ENCODE data around the gene LDB3. TPM values are rescaled to one million over a fixed set of nuclear protein-coding genes. Genes with fewer than 3 reads are reported as not detected.
A peak's percentile ranks its signal among the peaks of the same experiment; 100 is the strongest.

The LDB3 gene
- total and polyA plus RNA-seq, 7 donors, result 1.2 to 42.1 (median 13.2) TPM

DNA sequence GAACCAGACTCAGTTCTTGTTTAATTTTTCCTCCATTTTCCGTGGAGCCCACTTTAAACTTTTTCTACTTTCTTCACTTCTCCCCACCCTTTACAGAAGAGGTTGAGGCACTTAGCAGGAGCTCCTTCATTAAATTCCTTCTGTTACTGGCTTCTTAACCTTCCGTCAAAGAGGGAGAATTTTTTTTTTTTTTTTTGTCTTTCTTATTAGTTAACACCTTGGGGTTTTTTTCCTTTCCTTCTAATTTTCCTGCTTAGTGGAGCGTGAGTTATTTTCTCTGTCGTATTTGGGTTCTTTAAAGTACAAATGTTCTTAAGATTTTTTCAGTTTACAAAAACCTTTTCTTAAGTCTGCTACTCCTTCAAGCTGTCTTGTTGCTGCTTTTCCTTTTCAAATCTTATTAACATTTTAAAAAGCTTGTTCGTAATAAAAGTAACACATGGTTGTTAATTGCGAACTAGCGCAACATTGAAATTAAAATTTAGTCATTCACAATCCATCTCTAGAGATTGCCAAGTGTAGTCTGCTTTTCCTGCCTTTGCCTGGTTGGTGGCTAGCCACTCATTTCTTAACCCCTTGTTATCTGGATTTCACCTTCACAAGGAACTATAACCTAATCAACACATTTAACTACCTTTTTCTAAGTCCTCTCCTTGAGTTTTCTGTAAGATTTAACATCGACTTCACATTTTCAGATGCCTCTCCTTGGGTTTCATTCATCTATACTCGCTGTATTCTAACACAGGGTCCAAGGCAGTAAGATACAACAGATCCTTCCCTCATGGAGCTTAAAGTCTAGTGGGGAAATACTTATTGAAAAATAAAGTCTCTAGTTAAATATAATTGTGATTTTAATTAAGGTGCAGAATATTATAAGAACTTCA lies 90.1 kb downstream of the LDB3 start:
- Histone ChIP-seq H3K9me3 (no peaks in the 10 kb centered on the region), H3K27ac (peak overlapping the region; percentile 98 to 100 (median 99)), H3K4me1 (peaks cover 0 to 61% (median 55%) of the 10 kb centered on the region in 4 donors), H3K4me3 (peak overlapping the region; percentile 69 to 88 (median 83)), H3K27me3 (no peaks in the 10 kb centered on the region), H3K36me3 (no peaks in the 10 kb centered on the region)
- TF ChIP-seq EP300 (IDR thresholded peaks at IDR 0.05) (no peak), POLR2AphosphoS5 (IDR thresholded peaks at IDR 0.05) (peak in 1 of 4 donors; percentile 42)
- intact Hi-C loops (cut with DNase I), result loop anchor here (2.0 kb wide), 1 partner anchor 140 kb away; no protein-coding TSS in a partner anchor
- DNase-seq, result no peak
- WGBS, 2 donors, result 28 to 32% methylated on average over 9 of the region's 9 CpGs

- H3K4me3 ChIP-seq, result peak overlapping the region; percentile 69 to 88 (median 83)
- peaks cover 0 to 56% (median 49%) of the 10 kb centered on the region in 4 donors for H3K4me1 ChIP-seq
- no peaks in the 10 kb centered on the region for H3K27me3 ChIP-seq
- H3K9me3 ChIP-seq, result no peaks in the 10 kb centered on the region
- no peaks in the 10 kb centered on the region for H3K36me3 ChIP-seq
- no peak for DNase-seq
- TF ChIP-seq EP300 (IDR thresholded peaks at IDR 0.05) (no peak), POLR2AphosphoS5 (IDR thresholded peaks at IDR 0.05) (peak in 1 of 4 donors; percentile 32)
- TF ChIP-seq, protein P1, sequence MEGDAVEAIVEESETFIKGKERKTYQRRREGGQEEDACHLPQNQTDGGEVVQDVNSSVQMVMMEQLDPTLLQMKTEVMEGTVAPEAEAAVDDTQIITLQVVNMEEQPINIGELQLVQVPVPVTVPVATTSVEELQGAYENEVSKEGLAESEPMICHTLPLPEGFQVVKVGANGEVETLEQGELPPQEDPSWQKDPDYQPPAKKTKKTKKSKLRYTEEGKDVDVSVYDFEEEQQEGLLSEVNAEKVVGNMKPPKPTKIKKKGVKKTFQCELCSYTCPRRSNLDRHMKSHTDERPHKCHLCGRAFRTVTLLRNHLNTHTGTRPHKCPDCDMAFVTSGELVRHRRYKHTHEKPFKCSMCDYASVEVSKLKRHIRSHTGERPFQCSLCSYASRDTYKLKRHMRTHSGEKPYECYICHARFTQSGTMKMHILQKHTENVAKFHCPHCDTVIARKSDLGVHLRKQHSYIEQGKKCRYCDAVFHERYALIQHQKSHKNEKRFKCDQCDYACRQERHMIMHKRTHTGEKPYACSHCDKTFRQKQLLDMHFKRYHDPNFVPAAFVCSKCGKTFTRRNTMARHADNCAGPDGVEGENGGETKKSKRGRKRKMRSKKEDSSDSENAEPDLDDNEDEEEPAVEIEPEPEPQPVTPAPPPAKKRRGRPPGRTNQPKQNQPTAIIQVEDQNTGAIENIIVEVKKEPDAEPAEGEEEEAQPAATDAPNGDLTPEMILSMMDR (IDR thresholded peaks at IDR 0.05), result no peak
- H3K27ac ChIP-seq, result peak overlapping the region; percentile 98 to 100 (median 99)
- intact Hi-C loops (cut with DNase I), result loop anchor here (2.0 kb wide), 1 partner anchor 140 kb away; no protein-coding TSS in a partner anchor
- WGBS, 2 donors, result 18 to 37% methylated on average over 3 of the region's 3 CpGs
These were observed 90.9 kb downstream of the LDB3 start for GRCh38 chr10:86759073-86759672.

- H3K9me3 ChIP-seq, result no peaks in the 10 kb centered on the region
- no peaks in the 10 kb centered on the region for H3K36me3 ChIP-seq
- no peak for DNase-seq
- intact Hi-C loops (cut with DNase I), result no loop called here
- no peaks in the 10 kb centered on the region for H3K27me3 ChIP-seq
- TF ChIP-seq EP300 (IDR thresholded peaks at IDR 0.05) (no peak), POLR2A (IDR thresholded peaks at IDR 0.05) (no peak), POLR2AphosphoS5 (IDR thresholded peaks at IDR 0.05) (no peak)
- TF ChIP-seq, protein P1 (IDR thresholded peaks at IDR 0.05), result no peak
- H3K27ac ChIP-seq, result peak overlapping the region in 3 of 4 donors; percentile 17 to 99 (median 99)
- 94% methylated on average over 5 of the region's 5 CpGs for WGBS, 2 donors
- peaks cover 0 to 79% (median 76%) of the 10 kb centered on the region in 4 donors for H3K4me1 ChIP-seq
- no peak overlapping the region for H3K4me3 ChIP-seq
These were observed 95.1 kb downstream of the LDB3 start for GRCh38 chr10:86763404-86763803.

DNA sequence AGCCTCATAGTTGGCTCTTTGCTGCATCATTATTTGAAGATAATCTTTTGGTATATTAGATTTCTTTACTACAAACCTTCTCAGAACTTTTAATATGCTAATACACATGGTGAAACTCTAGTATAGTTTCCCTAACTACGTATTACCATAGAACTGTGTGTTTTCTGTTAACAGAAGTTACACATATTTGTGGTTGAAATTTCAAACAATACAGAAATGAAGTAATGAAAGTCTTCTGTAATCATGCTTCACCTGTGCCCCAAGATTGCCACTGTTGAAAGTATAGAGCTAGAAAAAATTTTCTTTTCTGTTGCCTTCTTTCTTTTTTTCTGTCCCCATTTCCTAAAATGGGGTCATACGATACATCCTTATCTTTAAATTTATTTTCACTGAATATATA lies 97.2 kb downstream of the LDB3 start:
- Histone ChIP-seq H3K27me3 (no peaks in the 10 kb centered on the region), H3K9me3 (no peaks in the 10 kb centered on the region), H3K36me3 (no peaks in the 10 kb centered on the region), H3K4me1 (peaks cover 0 to 90% (median 86%) of the 10 kb centered on the region in 4 donors), H3K4me3 (no peak overlapping the region), H3K27ac (peak overlapping the region in 1 of 4 donors; percentile 43)
- intact Hi-C loops (cut with DNase I), result no loop called here
- WGBS, 2 donors, result 86 to 91% methylated on average over 2 of the region's 2 CpGs
- TF ChIP-seq, protein P1 (IDR thresholded peaks at IDR 0.05), result no peak
- TF ChIP-seq EP300 (IDR thresholded peaks at IDR 0.05), result no peak
- no peak for TF ChIP-seq POLR2AphosphoS5 (IDR thresholded peaks at IDR 0.05)
- TF ChIP-seq POLR2A (IDR thresholded peaks at IDR 0.05), result no peak
- no peak for DNase-seq
